ENCODE measurements around the gene GNAI3. TPM values are rescaled to one million over a fixed set of nuclear protein-coding genes. Genes with fewer than 3 reads are reported as not detected.

Gene GNAI3
- total RNA-seq, 4 donors from 2014 or later: 7.4 to 9.8 (median 8.3) TPM

GRCh38 chr1:109538827-109539555 is 9.4 kb upstream of the GNAI3 start:
- TF ChIP-seq CTCF (IDR thresholded peaks at IDR 0.05): no peak
- DNase-seq (ENCODE audit: low spot score): no peak
- ATAC-seq (ENCODE audit: low FRiP score): no peak

- no peak for ATAC-seq (ENCODE audit: low FRiP score)
- DNase-seq (ENCODE audit: low spot score): no peak
Observed at GRCh38 chr1:109539676-109540075, 8.7 kb upstream of the GNAI3 start, which contains the start of gene GPR61. Gene GPR61 (plus strand): TSS chr1:109539872. CDS start chr1:109543023, 3,151 bp downstream.

GRCh38 chr1:109541102-109541501 is 7.3 kb upstream of the GNAI3 start:
- ATAC-seq (ENCODE audit: low FRiP score) (no peak), DNase-seq (ENCODE audit: low spot score) (no peak)
- no peak for TF ChIP-seq CTCF (IDR thresholded peaks at IDR 0.05)

More at GRCh38 chr1:109539676-109540075, 8.7 kb upstream of the GNAI3 start, which contains the start of gene GPR61:
- no peak for TF ChIP-seq CTCF (IDR thresholded peaks at IDR 0.05)

GRCh38 chr1:109542657-109543056 is 5.8 kb upstream of the GNAI3 start:
- DNase-seq (ENCODE audit: low spot score): no peak
- ATAC-seq (ENCODE audit: low FRiP score): no peak
- no peak for TF ChIP-seq CTCF (IDR thresholded peaks at IDR 0.05)

- no peak for ATAC-seq (ENCODE audit: low FRiP score)
- TF ChIP-seq CTCF (IDR thresholded peaks at IDR 0.05): no peak
- DNase-seq (ENCODE audit: low spot score): no peak
Observed at GRCh38 chr1:109543283-109543987, 5.0 kb upstream of the GNAI3 start.

GRCh38 chr1:109543988-109544735 is 4.3 kb upstream of the GNAI3 start:
- DNase-seq (ENCODE audit: low spot score): no peak
- TF ChIP-seq CTCF (IDR thresholded peaks at IDR 0.05): no peak
- no peak for ATAC-seq (ENCODE audit: low FRiP score)
